Aorta (tissue), 5 donors: ENCODE measurements around the gene CYS1. TPM values are rescaled to one million over a fixed set of nuclear protein-coding genes. Genes with fewer than 3 reads are reported as not detected.

ENCODE experiments used
- ATAC-seq: fragments of 200-7000 bp; cut with Tn5 transposase; one replicate; pipeline ENCODE4 v1.9.1; 2022; ENCODE audit warnings: moderate library complexity; ENCODE audit not compliant: low FRiP score
- DNase-seq, 2 donors: peaks; one replicate each; pipeline ENCODE4 v3.0.0-alpha.2; 2020
- H3K27ac ChIP-seq, 2 donors: one replicate each; pipeline ENCODE4 v1.5.1; 2013; ENCODE audit warnings: low read length in 2 of 2, mild to moderate bottlenecking in 2 of 2, moderate library complexity in 2 of 2, control low read depth in 1 of 2, inconsistent platforms in 1 of 2, low read depth in 1 of 2
- H3K27me3 ChIP-seq, 2 donors: one replicate each; pipeline ENCODE4 v1.6.1; 2013; ENCODE audit warnings: control low read depth in 1 of 2, low read length in 1 of 2, mild to moderate bottlenecking in 1 of 2, moderate library complexity in 1 of 2; ENCODE audit not compliant: insufficient read depth in 2 of 2, control insufficient read depth in 1 of 2
- H3K36me3 ChIP-seq, 2 donors: one replicate each; pipeline ENCODE4 v1.6.1; 2013; ENCODE audit warnings: control low read depth in 1 of 2, low read length in 1 of 2, mild to moderate bottlenecking in 1 of 2; ENCODE audit not compliant: insufficient read depth in 2 of 2, control insufficient read depth in 1 of 2
- H3K4me1 ChIP-seq, 2 donors: one replicate each; pipeline ENCODE4 v1.6.1; 2013; ENCODE audit warnings: low read length in 2 of 2, control low read depth in 1 of 2, mild to moderate bottlenecking in 1 of 2, moderate library complexity in 1 of 2; ENCODE audit not compliant: insufficient read depth in 2 of 2, control insufficient read depth in 1 of 2
- H3K4me3 ChIP-seq, 2 donors: one replicate each; pipeline ENCODE4 v1.5.1; 2013; ENCODE audit warnings: low read length in 2 of 2, control low read depth in 1 of 2, mild to moderate bottlenecking in 1 of 2
- H3K9me3 ChIP-seq: one replicate; pipeline ENCODE4 v1.6.1; 2013; ENCODE audit warnings: mild to moderate bottlenecking, low read length; ENCODE audit not compliant: control insufficient read depth
- WGBS, 2 donors: extraction: QIAGEN DNeasy Blood & Tissue Kit; methylation state at CpG; one replicate each; pipeline ENCODE4 v1.1.7; 2013; 5-methylcytosine and 5-hydroxymethylcytosine counted together
- intact Hi-C, 2 donors: fragments of 100-400 bp; cut with DNase I; formaldehyde crosslinking; loops; one replicate each; pipeline versions ENCODE4 v1.14.2 to v1.15.0; 2022
- polyA plus RNA-seq, 2 donors: library from polyadenylated mRNA; stranded (reverse); fragments of 200-250 nt; gene quantifications; one replicate each; pipeline ENCODE4 v1.2.3, GENCODE V29; 2013
- total RNA-seq, 2 donors: library from RNA; stranded (reverse); fragmentation: NEBNext Ultra II Directional; extraction: Animal tissue kit (Norgen Biotek cat#: 25700); gene quantifications; one replicate each; pipeline ENCODE4 v1.2.1, GENCODE V29; 2021
- donor health status: healthy with polysubstance abuse.
- donor health status: Bipolar disorder and iron deficiency.
- donor health status: DM: no; HTN: no; CAD: no.
- donor health status: DM: no; HTN: no; CAD: no.
- donor health status: DM: yes; HTN: yes; CAD: no.

The CYS1 gene
- total and polyA plus RNA-seq, 4 donors, result 11.4 to 16.4 (median 14.3) TPM

DNA sequence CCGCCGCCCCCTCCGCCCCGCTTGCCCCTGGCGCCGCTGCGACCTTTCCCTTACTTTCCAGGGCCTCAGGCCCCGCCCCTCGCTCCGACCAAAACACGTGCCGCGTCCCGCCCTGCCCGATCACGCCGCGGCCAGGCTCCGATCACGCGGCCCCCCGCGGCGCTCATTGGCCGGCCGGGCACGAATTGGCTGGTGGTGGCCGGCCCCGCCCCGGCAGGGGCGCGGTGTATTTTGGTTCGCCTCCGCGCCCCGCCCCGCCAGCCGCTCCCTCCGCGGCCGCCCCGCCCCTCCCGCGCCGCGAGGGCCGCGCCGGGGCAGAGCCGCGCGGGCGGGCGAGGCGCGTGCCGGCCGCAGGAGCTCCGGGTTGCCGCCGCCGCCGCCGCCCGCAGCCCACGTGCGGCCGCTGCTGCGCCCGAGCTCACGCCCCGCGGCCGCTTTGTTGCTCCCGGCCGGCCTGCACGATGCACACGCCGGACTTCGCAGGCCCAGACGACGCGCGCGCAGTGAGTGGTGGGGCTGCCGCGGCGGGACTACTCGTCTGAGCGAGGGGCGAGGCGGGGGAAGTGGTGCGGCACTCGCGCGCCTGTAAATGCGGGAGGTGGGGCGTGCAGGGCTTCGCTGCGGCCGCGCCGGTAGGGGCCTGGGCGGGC is 36.8 kb downstream of the CYS1 start, which contains the start of gene KLF11:
Gene KLF11 (plus strand): TSS at position 295 of the 650 bp plus-strand sequence. CDS start 167 bp downstream, at position 462.
- no peaks in the 10 kb centered on the region for H3K4me1 ChIP-seq
- 0% methylated on average over 34 to 102 of the region's 104 CpGs for WGBS, 2 donors
- ATAC-seq (peak; percentile 88), DNase-seq (peak; percentile 95 to 98)
- no peaks in the 10 kb centered on the region for H3K27me3 ChIP-seq
- H3K4me3 ChIP-seq, result peak within 1 kb of the TSS; percentile 73 to 75
- peak within 1 kb of the TSS; percentile 93 to 95 for H3K27ac ChIP-seq
- H3K9me3 ChIP-seq, result no peaks in the 10 kb centered on the region
- peaks cover 0 to 3% of the 10 kb centered on the region in 2 donors for H3K36me3 ChIP-seq
- intact Hi-C loops, result no loop called here

DNA sequence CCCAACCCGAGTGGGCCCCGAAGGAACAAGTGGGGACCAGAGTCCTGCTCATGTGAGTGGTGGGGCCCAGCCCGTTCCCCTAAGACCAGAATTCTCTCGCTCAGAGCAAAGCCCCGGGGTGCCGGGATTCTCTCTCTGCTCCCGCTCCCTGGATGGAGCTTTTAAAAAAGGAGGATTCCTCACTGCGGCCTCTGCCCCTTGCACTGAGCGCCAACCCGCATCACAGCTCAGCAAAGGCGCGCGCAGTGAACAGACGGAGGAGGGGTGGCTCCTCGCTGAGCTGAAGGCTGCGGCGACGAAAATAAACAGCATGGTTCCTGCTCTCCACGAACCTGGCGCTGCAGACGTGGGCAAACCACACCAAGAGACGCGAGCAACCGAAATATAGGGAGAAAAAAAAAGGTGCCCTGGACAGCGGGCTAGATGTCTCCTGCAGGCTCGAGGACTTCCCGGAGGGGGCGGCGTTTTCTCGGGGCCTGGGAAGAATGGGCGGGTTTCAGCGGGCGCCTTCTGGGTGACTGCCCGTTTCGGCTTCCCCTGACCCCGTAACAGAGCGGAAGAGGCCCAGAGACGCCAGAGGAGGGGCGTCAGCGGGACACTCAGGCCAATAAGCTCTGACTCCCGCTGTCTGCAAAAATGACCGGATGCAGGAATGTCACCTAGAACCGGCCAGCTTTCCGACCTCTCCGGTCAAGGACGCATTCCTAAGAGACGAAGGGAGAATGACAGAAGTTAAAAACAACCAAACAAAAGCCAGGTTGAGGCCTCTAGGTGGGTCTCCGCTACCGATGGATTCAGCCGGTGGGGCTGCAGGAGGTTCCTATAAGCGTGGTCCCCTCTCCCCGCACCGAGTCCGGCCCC is 37.7 kb downstream of the CYS1 start:
- Histone ChIP-seq H3K4me3 (peak overlapping the region in 1 of 2 donors; percentile 42), H3K27ac (peak overlapping the region in 1 of 2 donors; percentile 92), H3K36me3 (no peaks in the 10 kb centered on the region), H3K27me3 (no peaks in the 10 kb centered on the region), H3K4me1 (no peaks in the 10 kb centered on the region), H3K9me3 (no peaks in the 10 kb centered on the region)
- DNase-seq (peak; percentile 92 to 95), ATAC-seq (peak; percentile 45)
- intact Hi-C loops, result no loop called here
- 26 to 27% methylated on average over 54 of the region's 54 CpGs for WGBS, 2 donors

DNA sequence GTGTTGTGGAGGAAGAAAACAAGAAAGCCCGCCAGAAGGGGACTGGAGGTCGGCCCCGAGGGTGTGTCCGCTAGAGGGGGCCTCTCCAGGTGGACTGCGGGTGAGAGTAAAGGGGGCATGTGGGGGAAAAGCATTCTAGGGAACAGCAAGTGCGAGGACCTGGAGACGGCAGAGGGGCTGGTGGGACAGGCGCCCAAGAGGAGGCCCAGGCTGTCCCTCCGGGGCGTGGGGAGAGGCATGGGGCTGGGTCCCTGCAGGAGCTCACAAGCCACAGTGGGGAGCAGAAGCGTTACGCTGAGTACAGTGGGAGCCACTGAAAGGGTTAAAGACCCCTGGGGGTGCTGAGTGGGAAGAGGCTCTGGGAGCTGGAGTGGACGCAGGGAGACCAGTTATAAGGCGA is 38.5 kb downstream of the CYS1 start:
- H3K4me1 ChIP-seq, result no peaks in the 10 kb centered on the region
- intact Hi-C loops, result no loop called here
- 95 to 98% methylated on average over 14 of the region's 14 CpGs for WGBS, 2 donors

DNA sequence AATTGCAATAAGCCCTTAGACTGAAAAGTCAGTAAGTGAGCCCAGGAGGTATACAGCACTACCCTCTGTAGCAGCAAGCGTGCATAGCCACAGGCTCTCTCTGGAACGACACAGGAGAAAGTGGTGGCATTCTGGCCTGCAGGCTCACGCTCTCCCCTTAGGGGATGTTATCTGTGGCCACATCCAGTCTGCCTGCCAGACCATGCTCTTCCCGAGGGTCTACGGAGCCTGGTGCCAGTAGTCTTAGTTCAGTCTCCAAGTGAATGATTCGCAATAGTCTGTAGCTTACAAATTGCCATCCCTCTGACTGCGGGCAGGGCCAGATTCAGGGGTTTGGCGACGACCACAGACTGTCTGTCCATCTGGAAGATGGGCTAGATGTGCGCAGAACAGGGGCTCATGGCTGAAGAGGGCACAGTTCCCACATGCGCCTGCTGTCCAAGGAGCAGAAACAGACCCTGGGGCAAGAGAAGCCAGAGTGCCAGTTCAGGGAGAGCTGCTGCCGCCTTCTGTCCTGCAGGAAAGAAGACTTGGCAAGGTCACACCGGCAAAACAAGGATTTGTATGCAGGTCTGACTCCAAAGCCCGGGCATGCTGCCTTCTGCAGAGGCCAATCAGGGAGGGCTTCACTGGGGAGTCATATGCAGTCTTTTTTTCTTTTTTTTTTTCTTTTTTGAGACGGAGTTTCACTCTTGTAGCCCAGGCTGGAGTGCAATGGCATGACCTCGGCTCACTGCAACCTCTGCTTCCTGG is 40.4 kb downstream of the CYS1 start:
- ATAC-seq (no peak), DNase-seq (peak; percentile 67 to 81)
- 53 to 68% methylated on average over 16 of the region's 16 CpGs for WGBS, 2 donors
- intact Hi-C loops, result no loop called here
- no peaks in the 10 kb centered on the region for H3K27me3 ChIP-seq
- H3K4me1 ChIP-seq, result no peaks in the 10 kb centered on the region
- no peaks in the 10 kb centered on the region for H3K9me3 ChIP-seq
- no peak overlapping the region for H3K4me3 ChIP-seq
- H3K36me3 ChIP-seq, result no peaks in the 10 kb centered on the region
- H3K27ac ChIP-seq, result no peak overlapping the region

More for the DNA sequence above, 38.5 kb downstream of the CYS1 start:
- Histone ChIP-seq H3K27ac (no peak overlapping the region), H3K27me3 (no peaks in the 10 kb centered on the region), H3K9me3 (no peaks in the 10 kb centered on the region), H3K36me3 (no peaks in the 10 kb centered on the region), H3K4me3 (no peak overlapping the region)
- peak; percentile 46 to 57 for DNase-seq
- ATAC-seq, result no peak

DNA sequence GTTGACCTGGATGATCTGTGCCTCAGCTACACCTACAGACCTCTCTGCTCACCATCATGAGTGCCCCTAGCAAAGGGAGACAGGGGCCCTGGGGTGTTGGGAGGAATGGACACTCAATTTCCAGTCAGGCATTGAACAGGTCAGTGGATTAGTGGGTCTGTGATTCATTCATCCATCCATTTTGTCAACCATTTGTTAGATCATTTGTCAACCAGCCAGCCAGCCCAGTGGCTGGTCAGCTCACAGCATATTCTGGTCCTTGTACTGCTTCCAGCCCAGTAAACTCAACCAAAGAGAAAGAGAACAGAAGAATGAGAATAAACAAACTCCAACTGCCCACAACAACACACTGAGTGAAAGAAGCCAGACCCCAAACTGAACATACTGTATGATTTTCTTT is 41.5 kb downstream of the CYS1 start:
- Histone ChIP-seq H3K27me3 (no peaks in the 10 kb centered on the region), H3K4me1 (no peaks in the 10 kb centered on the region)
- intact Hi-C loops, result no loop called here

DNA sequence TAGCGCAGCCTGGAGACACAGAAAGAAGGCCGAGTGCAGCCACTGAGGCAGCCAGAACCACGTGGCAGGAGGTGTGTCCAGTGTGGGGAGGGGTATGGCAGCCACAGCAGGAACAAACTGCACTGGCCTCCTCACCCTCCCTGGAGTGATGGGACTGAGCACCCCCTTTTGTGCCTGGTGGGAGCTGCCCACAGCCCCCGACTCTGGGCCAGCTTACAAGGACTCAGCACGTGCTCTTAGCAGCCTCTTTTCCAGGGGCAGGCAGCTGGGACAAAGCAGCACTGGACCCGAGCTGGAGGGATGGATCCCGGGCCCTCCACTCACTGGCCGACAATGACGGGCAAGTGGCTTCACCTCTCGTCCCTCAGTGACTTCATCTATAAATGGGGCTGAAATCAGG is 42.1 kb downstream of the CYS1 start:
- WGBS, 2 donors, result 83 to 88% methylated on average over 10 of the region's 10 CpGs
- no peak overlapping the region for H3K4me3 ChIP-seq
- peak; percentile 42 to 68 for DNase-seq
- H3K27ac ChIP-seq, result no peak overlapping the region
- intact Hi-C loops, result no loop called here
- no peaks in the 10 kb centered on the region for H3K4me1 ChIP-seq
- no peaks in the 10 kb centered on the region for H3K9me3 ChIP-seq
- no peak for ATAC-seq
- H3K36me3 ChIP-seq, result no peaks in the 10 kb centered on the region
- H3K27me3 ChIP-seq, result no peaks in the 10 kb centered on the region

More for the DNA sequence above, 41.5 kb downstream of the CYS1 start:
- no peak overlapping the region for H3K27ac ChIP-seq
- DNase-seq, result peak; percentile 12 to 19
- no peaks in the 10 kb centered on the region for H3K36me3 ChIP-seq
- ATAC-seq, result no peak
- no peaks in the 10 kb centered on the region for H3K9me3 ChIP-seq
- no peak overlapping the region for H3K4me3 ChIP-seq

DNA sequence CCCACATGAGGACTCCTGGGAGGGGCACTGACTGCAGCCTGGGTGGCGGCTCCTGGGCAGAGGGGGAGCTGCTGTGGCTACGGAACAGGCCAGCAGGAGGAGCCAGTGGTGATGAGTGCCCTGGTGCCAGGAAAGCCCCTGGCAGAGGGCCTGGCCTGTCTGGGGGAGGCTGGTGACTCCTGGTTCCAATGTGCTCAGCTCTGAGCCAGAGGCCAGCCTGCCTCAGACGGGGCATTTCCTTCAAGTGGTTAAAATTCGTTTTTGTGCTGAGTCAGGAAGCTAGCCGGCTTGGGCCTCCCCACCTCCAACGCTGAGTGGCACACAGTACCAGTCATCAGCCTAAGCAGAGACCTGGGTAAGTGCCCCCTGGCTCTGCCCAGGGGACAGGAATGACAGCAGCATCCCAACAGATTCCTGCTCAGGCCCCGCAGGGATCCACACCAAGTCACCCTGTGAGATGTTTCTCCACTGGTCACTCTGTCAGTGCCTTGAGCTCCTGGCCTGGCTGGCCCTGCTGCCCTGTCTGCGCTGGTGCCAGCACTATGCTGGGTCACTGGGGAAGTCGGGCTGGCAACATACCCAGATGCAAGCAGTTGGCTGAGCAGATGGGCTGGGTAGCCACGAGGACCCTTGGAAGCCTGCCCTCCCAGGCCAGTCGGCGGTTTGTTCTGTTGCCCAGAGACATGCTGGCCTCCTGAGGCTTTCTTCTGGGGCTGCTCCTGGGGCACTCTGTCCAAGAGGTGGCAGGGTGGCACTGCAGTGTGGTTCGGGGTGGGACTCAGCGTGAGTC is 43.9 kb downstream of the CYS1 start:
- no peak overlapping the region for H3K4me3 ChIP-seq
- H3K27me3 ChIP-seq, result no peaks in the 10 kb centered on the region
- intact Hi-C loops, result no loop called here
- DNase-seq (peak; percentile 91 to 96), ATAC-seq (peak; percentile 87)
- H3K36me3 ChIP-seq, result no peaks in the 10 kb centered on the region
- H3K9me3 ChIP-seq, result no peaks in the 10 kb centered on the region
- WGBS, 2 donors, result 2 to 3% methylated on average over 13 to 14 of the region's 14 CpGs
- no peaks in the 10 kb centered on the region for H3K4me1 ChIP-seq
- peak overlapping the region in 1 of 2 donors; percentile 29 for H3K27ac ChIP-seq

DNA sequence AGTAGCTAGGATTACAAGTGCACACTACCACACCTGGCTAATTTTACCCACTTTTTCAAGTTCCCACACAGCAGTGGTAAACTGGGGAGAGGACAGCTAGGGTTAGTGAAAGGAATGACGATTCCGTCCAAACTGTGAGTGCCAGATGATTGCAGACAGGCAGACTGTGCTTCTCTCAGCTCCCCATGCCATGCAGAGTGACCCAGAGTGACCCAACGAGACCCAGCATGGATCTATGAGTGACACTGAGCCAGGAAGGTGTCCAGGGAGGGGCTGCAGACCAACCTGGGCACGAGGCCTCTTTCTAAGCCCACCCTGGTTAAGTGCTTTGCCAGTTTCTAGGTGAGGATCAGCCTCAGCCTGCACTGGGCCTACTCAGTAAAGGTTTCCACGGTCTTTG is 44.6 kb downstream of the CYS1 start:
- Histone ChIP-seq H3K27me3 (no peaks in the 10 kb centered on the region), H3K27ac (peak overlapping the region in 1 of 2 donors; percentile 29), H3K36me3 (no peaks in the 10 kb centered on the region), H3K4me1 (no peaks in the 10 kb centered on the region), H3K4me3 (no peak overlapping the region), H3K9me3 (no peaks in the 10 kb centered on the region)
- ATAC-seq (no peak), DNase-seq (peak; percentile 42 to 60)
- WGBS, 2 donors, result 18 to 22% methylated on average over 5 of the region's 5 CpGs
- intact Hi-C loops, result no loop called here
